ENCODE measurements around the gene ATP2C2. TPM values are rescaled to one million over a fixed set of nuclear protein-coding genes. Genes with fewer than 3 reads are reported as not detected.

Gene ATP2C2, protein sequence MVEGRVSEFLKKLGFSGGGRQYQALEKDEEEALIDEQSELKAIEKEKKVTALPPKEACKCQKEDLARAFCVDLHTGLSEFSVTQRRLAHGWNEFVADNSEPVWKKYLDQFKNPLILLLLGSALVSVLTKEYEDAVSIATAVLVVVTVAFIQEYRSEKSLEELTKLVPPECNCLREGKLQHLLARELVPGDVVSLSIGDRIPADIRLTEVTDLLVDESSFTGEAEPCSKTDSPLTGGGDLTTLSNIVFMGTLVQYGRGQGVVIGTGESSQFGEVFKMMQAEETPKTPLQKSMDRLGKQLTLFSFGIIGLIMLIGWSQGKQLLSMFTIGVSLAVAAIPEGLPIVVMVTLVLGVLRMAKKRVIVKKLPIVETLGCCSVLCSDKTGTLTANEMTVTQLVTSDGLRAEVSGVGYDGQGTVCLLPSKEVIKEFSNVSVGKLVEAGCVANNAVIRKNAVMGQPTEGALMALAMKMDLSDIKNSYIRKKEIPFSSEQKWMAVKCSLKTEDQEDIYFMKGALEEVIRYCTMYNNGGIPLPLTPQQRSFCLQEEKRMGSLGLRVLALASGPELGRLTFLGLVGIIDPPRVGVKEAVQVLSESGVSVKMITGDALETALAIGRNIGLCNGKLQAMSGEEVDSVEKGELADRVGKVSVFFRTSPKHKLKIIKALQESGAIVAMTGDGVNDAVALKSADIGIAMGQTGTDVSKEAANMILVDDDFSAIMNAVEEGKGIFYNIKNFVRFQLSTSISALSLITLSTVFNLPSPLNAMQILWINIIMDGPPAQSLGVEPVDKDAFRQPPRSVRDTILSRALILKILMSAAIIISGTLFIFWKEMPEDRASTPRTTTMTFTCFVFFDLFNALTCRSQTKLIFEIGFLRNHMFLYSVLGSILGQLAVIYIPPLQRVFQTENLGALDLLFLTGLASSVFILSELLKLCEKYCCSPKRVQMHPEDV
- not detected in 2 replicates for total RNA-seq

GRCh38 chr16:84368308-84368996 is at the start of gene ATP2C2:
Gene ATP2C2, plus strand, starts transcription at chr16:84368538. Its CDS starts 78 bp downstream, at chr16:84368616.

DNA sequence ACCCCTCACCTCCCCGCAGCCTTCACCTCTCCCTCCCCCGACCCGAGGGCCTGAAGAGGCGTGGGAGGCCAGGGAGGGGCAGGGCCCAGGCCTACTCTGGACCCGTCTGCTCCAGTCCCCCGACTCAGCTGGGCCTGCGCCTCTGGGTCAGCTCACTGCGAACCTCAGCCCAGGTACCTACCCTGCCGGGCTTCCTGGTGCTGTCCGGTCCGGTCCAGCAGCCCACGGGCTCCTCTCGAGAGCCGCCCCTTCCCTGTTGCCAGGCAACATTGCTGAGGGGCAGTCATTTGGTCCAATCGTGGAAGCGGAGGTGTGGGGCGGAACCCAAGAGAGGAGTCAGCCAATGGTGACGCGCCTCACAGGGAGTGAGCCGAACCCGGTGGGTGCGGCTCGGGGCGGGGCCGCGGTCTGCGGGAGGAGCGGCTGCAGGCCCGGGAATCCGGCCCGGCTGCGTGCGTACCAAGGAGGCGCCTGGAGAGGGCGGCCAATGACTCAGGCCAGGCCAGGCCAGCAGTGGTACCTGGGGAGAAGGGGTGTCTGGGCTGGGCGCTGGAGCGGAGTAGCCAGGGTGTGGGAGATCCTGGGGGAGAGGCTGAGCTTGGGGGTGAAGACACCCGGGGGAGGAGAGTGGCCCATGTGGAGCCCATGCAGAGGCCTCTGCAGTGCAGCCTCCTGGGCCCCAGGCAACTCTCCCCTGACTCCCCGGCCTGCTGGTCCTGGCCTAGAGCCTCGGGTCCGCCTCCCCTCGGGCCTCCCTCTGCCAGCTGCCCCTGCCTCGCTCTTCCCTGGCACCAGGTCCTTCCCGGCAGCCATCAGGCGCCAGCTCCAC is 136.3 kb downstream of the ATP2C2 start, which contains the start of gene MEAK7:
Gene MEAK7, minus strand, starts transcription at position 240 of the 829 bp plus-strand sequence. CDS start 6,573 bp downstream, outside the sequence.

Other genes starting within 250 kb of the ATP2C2 start
- 11.5 and 12.4 TPM in 2 replicates for gene HSDL1, start 223.4 kb upstream of the ATP2C2 start, total RNA-seq
- gene DNAAF1, start 223.2 kb upstream of the ATP2C2 start, total RNA-seq: 1.2 TPM in 1 of 2 replicates, not detected in the other
- gene TAF1C, start 181.5 kb upstream of the ATP2C2 start, total RNA-seq: 14.9 and 29.4 TPM in 2 replicates
- not detected in 2 replicates for gene ADAD2, start 177.4 kb upstream of the ATP2C2 start, total RNA-seq
- gene KCNG4, start 128.5 kb upstream of the ATP2C2 start, total RNA-seq: not detected in 2 replicates
- not detected in 2 replicates for gene WFDC1, start 73.7 kb upstream of the ATP2C2 start, total RNA-seq
- 36.0 and 41.1 TPM in 2 replicates for gene MEAK7, start 136.1 kb downstream of the ATP2C2 start, total RNA-seq
- gene COTL1, start 249.5 kb downstream of the ATP2C2 start, total RNA-seq: 292 and 318 TPM in 2 replicates